Measurements from ENCODE around the gene HS2ST1. TPM values are rescaled to one million over a fixed set of nuclear protein-coding genes. Genes with fewer than 3 reads are reported as not detected.

Gene HS2ST1
- polyA plus RNA-seq, 3 donors, result 2.6 to 6.0 (median 4.2) TPM

DNA sequence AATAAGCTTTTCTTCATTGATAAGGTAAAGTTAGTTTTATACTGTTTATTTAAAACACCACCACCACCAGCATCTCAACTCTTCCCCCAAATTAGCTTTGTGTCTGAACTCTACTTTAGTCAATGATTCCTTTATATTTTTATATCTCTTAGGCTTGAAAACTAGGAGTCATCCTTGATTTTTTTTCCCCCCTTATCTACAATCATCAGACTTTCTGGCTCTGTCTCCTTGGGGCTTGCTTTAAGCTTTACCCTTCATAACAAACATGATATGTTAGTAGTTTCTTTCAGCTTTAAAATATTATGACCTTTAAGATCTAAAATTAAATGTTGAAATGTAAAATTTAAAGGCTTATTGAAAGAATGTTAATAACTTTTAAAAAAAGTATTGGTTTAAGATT is 28.3 kb downstream of the HS2ST1 start:
- Histone ChIP-seq H4K20me1 (ENCODE audit: insufficient read depth, low read length) (no peaks in the 10 kb centered on the region), H3K9ac (ENCODE audit: insufficient read depth, low read length, poor library complexity, severe bottlenecking) (no peak overlapping the region), H3K4me2 (replicated peaks; ENCODE audit: extremely low read depth, low read length, poor library complexity, severe bottlenecking) (no peak overlapping the region), H3K4me1 (ENCODE audit: control insufficient read depth in 1 of 2, insufficient read depth in 2 of 2, low read length in 2 of 2) (no peaks in the 10 kb centered on the region), H2AFZ (ENCODE audit: insufficient read depth, low read depth, low read length, poor library complexity, severe bottlenecking) (no peak overlapping the region), H3K79me2 (ENCODE audit: insufficient read depth, low read length) (no peaks in the 10 kb centered on the region), H3K27ac (ENCODE audit: low read depth in 1 of 2, low read length in 2 of 2) (no peak overlapping the region), H3K9me3 (replicated peaks in 1 of 2; ENCODE audit: control insufficient read depth in 1 of 2, insufficient read depth in 1 of 2, low read length in 2 of 2) (no peaks in the 10 kb centered on the region), H3K4me3 (replicated peaks in 1 of 3; ENCODE audit: low read depth in 2 of 3, low read length in 3 of 3) (no peak overlapping the region), H3K27me3 (ENCODE audit: control insufficient read depth in 2 of 2, insufficient read depth in 2 of 2, low read length in 2 of 2) (no peaks in the 10 kb centered on the region), H3K36me3 (replicated peaks in 1 of 2; ENCODE audit: control insufficient read depth in 1 of 2, insufficient read depth in 2 of 2, low read length in 2 of 2) (no peaks in the 10 kb centered on the region)
- TF ChIP-seq, protein P1, sequence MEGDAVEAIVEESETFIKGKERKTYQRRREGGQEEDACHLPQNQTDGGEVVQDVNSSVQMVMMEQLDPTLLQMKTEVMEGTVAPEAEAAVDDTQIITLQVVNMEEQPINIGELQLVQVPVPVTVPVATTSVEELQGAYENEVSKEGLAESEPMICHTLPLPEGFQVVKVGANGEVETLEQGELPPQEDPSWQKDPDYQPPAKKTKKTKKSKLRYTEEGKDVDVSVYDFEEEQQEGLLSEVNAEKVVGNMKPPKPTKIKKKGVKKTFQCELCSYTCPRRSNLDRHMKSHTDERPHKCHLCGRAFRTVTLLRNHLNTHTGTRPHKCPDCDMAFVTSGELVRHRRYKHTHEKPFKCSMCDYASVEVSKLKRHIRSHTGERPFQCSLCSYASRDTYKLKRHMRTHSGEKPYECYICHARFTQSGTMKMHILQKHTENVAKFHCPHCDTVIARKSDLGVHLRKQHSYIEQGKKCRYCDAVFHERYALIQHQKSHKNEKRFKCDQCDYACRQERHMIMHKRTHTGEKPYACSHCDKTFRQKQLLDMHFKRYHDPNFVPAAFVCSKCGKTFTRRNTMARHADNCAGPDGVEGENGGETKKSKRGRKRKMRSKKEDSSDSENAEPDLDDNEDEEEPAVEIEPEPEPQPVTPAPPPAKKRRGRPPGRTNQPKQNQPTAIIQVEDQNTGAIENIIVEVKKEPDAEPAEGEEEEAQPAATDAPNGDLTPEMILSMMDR (IDR thresholded peaks at IDR 0.05), result no peak
- Mint-ChIP-seq H3K27me3 (ENCODE audit: low read depth in 3 of 3) (peaks cover 0 to 3% (median 2%) of the 10 kb centered on the region in 3 donors), H3K27ac (no peak overlapping the region), H3K4me1 (peaks cover 4% of the 10 kb centered on the region), H3K4me3 (no peak overlapping the region), H3K9me3 (no peaks in the 10 kb centered on the region), H3K36me3 (no peaks in the 10 kb centered on the region)
- intact Hi-C loops (cut with micrococcal nuclease), result no loop called here
- no peak for DNase-seq

- Mint-ChIP-seq H3K9me3 (no peaks in the 10 kb centered on the region), H3K4me1 (no peaks in the 10 kb centered on the region), H3K27me3 (ENCODE audit: low read depth in 3 of 3) (peaks cover 0 to 2% (median 0%) of the 10 kb centered on the region in 3 donors), H3K4me3 (no peak overlapping the region), H3K27ac (no peak overlapping the region), H3K36me3 (no peaks in the 10 kb centered on the region)
- Histone ChIP-seq H3K27me3 (ENCODE audit: control insufficient read depth in 2 of 2, insufficient read depth in 2 of 2, low read length in 2 of 2) (no peaks in the 10 kb centered on the region), H3K9ac (ENCODE audit: insufficient read depth, low read length, poor library complexity, severe bottlenecking) (no peak overlapping the region), H3K27ac (ENCODE audit: low read depth in 1 of 2, low read length in 2 of 2) (no peak overlapping the region), H2AFZ (ENCODE audit: insufficient read depth, low read depth, low read length, poor library complexity, severe bottlenecking) (no peak overlapping the region), H3K4me2 (replicated peaks; ENCODE audit: extremely low read depth, low read length, poor library complexity, severe bottlenecking) (no peak overlapping the region), H3K4me1 (ENCODE audit: control insufficient read depth in 1 of 2, insufficient read depth in 2 of 2, low read length in 2 of 2) (no peaks in the 10 kb centered on the region), H3K9me3 (replicated peaks in 1 of 2; ENCODE audit: control insufficient read depth in 1 of 2, insufficient read depth in 1 of 2, low read length in 2 of 2) (no peaks in the 10 kb centered on the region), H3K79me2 (ENCODE audit: insufficient read depth, low read length) (no peaks in the 10 kb centered on the region), H3K36me3 (replicated peaks in 1 of 2; ENCODE audit: control insufficient read depth in 1 of 2, insufficient read depth in 2 of 2, low read length in 2 of 2) (no peaks in the 10 kb centered on the region), H4K20me1 (ENCODE audit: insufficient read depth, low read length) (no peaks in the 10 kb centered on the region), H3K4me3 (replicated peaks in 1 of 3; ENCODE audit: low read depth in 2 of 3, low read length in 3 of 3) (no peak overlapping the region)
- no peak for DNase-seq
- TF ChIP-seq, protein P1 (IDR thresholded peaks at IDR 0.05), result no peak
- 95% methylated on average over 2 of the region's 5 CpGs for WGBS (ENCODE audit: insufficient coverage)
- intact Hi-C loops (cut with micrococcal nuclease), result no loop called here
Observed at GRCh38 chr1:86948212-86948611, 33.8 kb downstream of the HS2ST1 start.

Data from CD14-positive monocyte (primary cell).